ENCODE results near the gene RPTOR.

RPTOR gene

DNA sequence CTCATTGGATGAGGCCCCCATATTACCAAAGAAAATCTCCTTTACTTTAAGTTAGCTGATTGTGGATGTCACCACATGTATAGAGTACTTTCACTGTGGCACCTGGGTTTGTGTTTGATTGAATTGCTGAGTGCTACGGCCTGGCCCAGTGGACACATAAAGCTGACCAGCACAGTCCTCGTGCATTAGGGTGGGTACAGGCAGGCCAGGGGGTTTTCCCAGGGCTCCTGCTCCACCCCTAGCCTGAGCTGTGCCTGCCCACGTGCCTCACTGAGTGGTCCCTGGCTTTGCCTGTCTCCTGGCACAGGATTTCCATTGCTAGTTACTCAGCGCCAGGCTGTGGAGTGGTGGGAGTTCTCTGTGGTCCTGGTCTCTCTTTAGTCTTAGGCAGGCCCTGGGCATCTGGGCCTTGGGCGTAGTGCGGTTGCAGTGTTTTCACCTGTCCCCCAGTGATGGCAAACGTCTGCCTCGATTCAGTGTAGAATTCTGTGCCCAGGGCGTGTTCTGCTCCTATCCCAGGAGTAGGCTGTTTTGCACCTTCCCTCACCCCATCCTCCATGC lies 86.0 kb downstream of the RPTOR start:
- H3K27ac ChIP-seq (ENCODE audit: extremely low read depth, low read depth, low read length): no peak overlapping the region
- CTCF ChIA-PET: no interaction called here

GRCh38 chr17:80631142-80632045 lies 86.8 kb downstream of the RPTOR start:
- Histone ChIP-seq H3K4me3 (ENCODE audit: low read depth, low read length) (no peak overlapping the region), H3K27ac (ENCODE audit: extremely low read depth, low read depth, low read length) (no peak overlapping the region), H3K9me3 (ENCODE audit: control insufficient read depth, insufficient read depth, low read depth, low read length) (no peaks in the 10 kb centered on the region), H3K4me1 (ENCODE audit: control insufficient read depth, insufficient read depth, low read length) (no peaks in the 10 kb centered on the region; the same call in 1 of the 2 replicates), H3K36me3 (ENCODE audit: control insufficient read depth in 2 of 2, insufficient read depth in 1 of 2, low read length in 2 of 2) (peaks cover 4 to 6% of the 10 kb centered on the region in 2 experiments; a peak in 2 of 3 replicates)
- ChIA-PET POLR2A (no interaction called here), CTCF (interaction anchor here (0.8 to 2.1 kb wide), 3 partner anchors 16 to 56 kb away, joined by 3 to 7 read pairs (median 3); no protein-coding TSS in a partner anchor)
- TF ChIP-seq PRDM1 (tag by site-specific recombination; IDR thresholded peaks at IDR 0.05) (0 out of 2 replicates have a peak, but pooled peaks have one; percentile 13), ZNF629 (tag by site-specific recombination; IDR thresholded peaks at IDR 0.05) (peak; percentile 39; the same call in 1 of the 2 replicates), YY1 (tag by site-specific recombination; IDR thresholded peaks at IDR 0.05) (no peak), ZNF621 (tag by site-specific recombination; IDR thresholded peaks at IDR 0.05) (no peak), ZNF707 (tag by site-specific recombination; IDR thresholded peaks at IDR 0.05) (no peak), ZNF624 (tag by site-specific recombination; IDR thresholded peaks at IDR 0.05) (no peak), ZNF140 (tag by site-specific recombination; IDR thresholded peaks at IDR 0.05) (no peak), ZNF529 (tag by site-specific recombination; IDR thresholded peaks at IDR 0.05; ENCODE audit: insufficient replicate concordance) (no peak)

More for the DNA sequence above, 86.0 kb downstream of the RPTOR start:
- POLR2A ChIA-PET: no interaction called here
- H3K4me3 ChIP-seq (ENCODE audit: low read depth, low read length): no peak overlapping the region
- no peaks in the 10 kb centered on the region for H3K9me3 ChIP-seq (ENCODE audit: control insufficient read depth, insufficient read depth, low read depth, low read length)
- no peaks in the 10 kb centered on the region; the same call in 1 of the 2 replicates for H3K4me1 ChIP-seq (ENCODE audit: control insufficient read depth, insufficient read depth, low read length)
- peaks cover 8 to 11% of the 10 kb centered on the region in 2 experiments; a peak in 2 of 3 replicates for H3K36me3 ChIP-seq (ENCODE audit: control insufficient read depth in 2 of 2, insufficient read depth in 1 of 2, low read length in 2 of 2)
- TF ChIP-seq ZNF544 (tag by site-specific recombination; IDR thresholded peaks at IDR 0.05) (no peak), ZNF704 (tag by site-specific recombination; IDR thresholded peaks at IDR 0.05) (no peak), GLI4 (tag by site-specific recombination; IDR thresholded peaks at IDR 0.05) (no peak), PRDM2 (tag by site-specific recombination; IDR thresholded peaks at IDR 0.05; ENCODE audit: borderline replicate concordance) (no peak)
- TF ChIP-seq, protein P1, sequence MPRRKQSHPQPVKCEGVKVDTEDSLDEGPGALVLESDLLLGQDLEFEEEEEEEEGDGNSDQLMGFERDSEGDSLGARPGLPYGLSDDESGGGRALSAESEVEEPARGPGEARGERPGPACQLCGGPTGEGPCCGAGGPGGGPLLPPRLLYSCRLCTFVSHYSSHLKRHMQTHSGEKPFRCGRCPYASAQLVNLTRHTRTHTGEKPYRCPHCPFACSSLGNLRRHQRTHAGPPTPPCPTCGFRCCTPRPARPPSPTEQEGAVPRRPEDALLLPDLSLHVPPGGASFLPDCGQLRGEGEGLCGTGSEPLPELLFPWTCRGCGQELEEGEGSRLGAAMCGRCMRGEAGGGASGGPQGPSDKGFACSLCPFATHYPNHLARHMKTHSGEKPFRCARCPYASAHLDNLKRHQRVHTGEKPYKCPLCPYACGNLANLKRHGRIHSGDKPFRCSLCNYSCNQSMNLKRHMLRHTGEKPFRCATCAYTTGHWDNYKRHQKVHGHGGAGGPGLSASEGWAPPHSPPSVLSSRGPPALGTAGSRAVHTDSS (tag by site-specific recombination; IDR thresholded peaks at IDR 0.05): no peak
